ENCODE data around the gene AKTIP.

GRCh38 chr16:53484542-53484941 is 18.5 kb downstream of the AKTIP start:
- TF ChIP-seq SAP30 (IDR thresholded peaks at IDR 0.05; ENCODE audit: borderline replicate concordance, insufficient read depth, low read depth, low read length, poor library complexity, severe bottlenecking) (no peak), FOXP1 (CRISPR knock-in tag; IDR thresholded peaks at IDR 0.05) (no peak), MAZ (CRISPR knock-in tag; conservative IDR thresholded peaks at IDR 0.05 in 1 of 2, IDR thresholded peaks at IDR 0.05 in 1 of 2) (no peak), FOXK2 (conservative IDR thresholded peaks at IDR 0.05 in 1 of 2, IDR thresholded peaks at IDR 0.05 in 1 of 2; ENCODE audit: low read depth in 2 of 2) (no peak), NFATC3 (IDR thresholded peaks at IDR 0.05) (no peak), ZSCAN32 (CRISPR knock-in tag; IDR thresholded peaks at IDR 0.05) (no peak), ZNF274 (IDR thresholded peaks at IDR 0.05; ENCODE audit: borderline replicate concordance, low read depth, low read length) (no peak), KLF10 (CRISPR knock-in tag; IDR thresholded peaks at IDR 0.05) (no peak), DIDO1 (tag; IDR thresholded peaks at IDR 0.05; ENCODE audit: low read depth) (no peak), RBBP5 (IDR thresholded peaks at IDR 0.05; ENCODE audit: borderline replicate concordance, insufficient read depth, low read length, poor library complexity, severe bottlenecking) (no peak), RAD21 (CRISPR knock-in tag; conservative IDR thresholded peaks at IDR 0.05 in 1 of 2, IDR thresholded peaks at IDR 0.05 in 1 of 2) (no peak), POLR2AphosphoS5 (IDR thresholded peaks at IDR 0.05; ENCODE audit: control insufficient read depth, insufficient read depth, low read depth, low read length) (no peak)
- TF ChIP-seq, protein P1, sequence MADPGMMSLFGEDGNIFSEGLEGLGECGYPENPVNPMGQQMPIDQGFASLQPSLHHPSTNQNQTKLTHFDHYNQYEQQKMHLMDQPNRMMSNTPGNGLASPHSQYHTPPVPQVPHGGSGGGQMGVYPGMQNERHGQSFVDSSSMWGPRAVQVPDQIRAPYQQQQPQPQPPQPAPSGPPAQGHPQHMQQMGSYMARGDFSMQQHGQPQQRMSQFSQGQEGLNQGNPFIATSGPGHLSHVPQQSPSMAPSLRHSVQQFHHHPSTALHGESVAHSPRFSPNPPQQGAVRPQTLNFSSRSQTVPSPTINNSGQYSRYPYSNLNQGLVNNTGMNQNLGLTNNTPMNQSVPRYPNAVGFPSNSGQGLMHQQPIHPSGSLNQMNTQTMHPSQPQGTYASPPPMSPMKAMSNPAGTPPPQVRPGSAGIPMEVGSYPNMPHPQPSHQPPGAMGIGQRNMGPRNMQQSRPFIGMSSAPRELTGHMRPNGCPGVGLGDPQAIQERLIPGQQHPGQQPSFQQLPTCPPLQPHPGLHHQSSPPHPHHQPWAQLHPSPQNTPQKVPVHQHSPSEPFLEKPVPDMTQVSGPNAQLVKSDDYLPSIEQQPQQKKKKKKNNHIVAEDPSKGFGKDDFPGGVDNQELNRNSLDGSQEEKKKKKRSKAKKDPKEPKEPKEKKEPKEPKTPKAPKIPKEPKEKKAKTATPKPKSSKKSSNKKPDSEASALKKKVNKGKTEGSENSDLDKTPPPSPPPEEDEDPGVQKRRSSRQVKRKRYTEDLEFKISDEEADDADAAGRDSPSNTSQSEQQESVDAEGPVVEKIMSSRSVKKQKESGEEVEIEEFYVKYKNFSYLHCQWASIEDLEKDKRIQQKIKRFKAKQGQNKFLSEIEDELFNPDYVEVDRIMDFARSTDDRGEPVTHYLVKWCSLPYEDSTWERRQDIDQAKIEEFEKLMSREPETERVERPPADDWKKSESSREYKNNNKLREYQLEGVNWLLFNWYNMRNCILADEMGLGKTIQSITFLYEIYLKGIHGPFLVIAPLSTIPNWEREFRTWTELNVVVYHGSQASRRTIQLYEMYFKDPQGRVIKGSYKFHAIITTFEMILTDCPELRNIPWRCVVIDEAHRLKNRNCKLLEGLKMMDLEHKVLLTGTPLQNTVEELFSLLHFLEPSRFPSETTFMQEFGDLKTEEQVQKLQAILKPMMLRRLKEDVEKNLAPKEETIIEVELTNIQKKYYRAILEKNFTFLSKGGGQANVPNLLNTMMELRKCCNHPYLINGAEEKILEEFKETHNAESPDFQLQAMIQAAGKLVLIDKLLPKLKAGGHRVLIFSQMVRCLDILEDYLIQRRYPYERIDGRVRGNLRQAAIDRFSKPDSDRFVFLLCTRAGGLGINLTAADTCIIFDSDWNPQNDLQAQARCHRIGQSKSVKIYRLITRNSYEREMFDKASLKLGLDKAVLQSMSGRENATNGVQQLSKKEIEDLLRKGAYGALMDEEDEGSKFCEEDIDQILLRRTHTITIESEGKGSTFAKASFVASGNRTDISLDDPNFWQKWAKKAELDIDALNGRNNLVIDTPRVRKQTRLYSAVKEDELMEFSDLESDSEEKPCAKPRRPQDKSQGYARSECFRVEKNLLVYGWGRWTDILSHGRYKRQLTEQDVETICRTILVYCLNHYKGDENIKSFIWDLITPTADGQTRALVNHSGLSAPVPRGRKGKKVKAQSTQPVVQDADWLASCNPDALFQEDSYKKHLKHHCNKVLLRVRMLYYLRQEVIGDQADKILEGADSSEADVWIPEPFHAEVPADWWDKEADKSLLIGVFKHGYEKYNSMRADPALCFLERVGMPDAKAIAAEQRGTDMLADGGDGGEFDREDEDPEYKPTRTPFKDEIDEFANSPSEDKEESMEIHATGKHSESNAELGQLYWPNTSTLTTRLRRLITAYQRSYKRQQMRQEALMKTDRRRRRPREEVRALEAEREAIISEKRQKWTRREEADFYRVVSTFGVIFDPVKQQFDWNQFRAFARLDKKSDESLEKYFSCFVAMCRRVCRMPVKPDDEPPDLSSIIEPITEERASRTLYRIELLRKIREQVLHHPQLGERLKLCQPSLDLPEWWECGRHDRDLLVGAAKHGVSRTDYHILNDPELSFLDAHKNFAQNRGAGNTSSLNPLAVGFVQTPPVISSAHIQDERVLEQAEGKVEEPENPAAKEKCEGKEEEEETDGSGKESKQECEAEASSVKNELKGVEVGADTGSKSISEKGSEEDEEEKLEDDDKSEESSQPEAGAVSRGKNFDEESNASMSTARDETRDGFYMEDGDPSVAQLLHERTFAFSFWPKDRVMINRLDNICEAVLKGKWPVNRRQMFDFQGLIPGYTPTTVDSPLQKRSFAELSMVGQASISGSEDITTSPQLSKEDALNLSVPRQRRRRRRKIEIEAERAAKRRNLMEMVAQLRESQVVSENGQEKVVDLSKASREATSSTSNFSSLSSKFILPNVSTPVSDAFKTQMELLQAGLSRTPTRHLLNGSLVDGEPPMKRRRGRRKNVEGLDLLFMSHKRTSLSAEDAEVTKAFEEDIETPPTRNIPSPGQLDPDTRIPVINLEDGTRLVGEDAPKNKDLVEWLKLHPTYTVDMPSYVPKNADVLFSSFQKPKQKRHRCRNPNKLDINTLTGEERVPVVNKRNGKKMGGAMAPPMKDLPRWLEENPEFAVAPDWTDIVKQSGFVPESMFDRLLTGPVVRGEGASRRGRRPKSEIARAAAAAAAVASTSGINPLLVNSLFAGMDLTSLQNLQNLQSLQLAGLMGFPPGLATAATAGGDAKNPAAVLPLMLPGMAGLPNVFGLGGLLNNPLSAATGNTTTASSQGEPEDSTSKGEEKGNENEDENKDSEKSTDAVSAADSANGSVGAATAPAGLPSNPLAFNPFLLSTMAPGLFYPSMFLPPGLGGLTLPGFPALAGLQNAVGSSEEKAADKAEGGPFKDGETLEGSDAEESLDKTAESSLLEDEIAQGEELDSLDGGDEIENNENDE (IDR thresholded peaks at IDR 0.05; ENCODE audit: low read depth, low read length), result no peak
